ENCODE results near the gene PTPRD.

The PTPRD gene

GRCh38 chr9:8477450-8477849 is 2135.4 kb downstream of the PTPRD start:
- H3K4me3 ChIP-seq (ENCODE audit: low read length), result no peak overlapping the region
- TF ChIP-seq ZNF274 (IDR thresholded peaks at IDR 0.05; ENCODE audit: low read depth, low read length), result no peak

- H3K4me3 ChIP-seq (ENCODE audit: low read length), result no peak overlapping the region
- TF ChIP-seq ZNF274 (IDR thresholded peaks at IDR 0.05; ENCODE audit: low read depth, low read length), result no peak
Observed at GRCh38 chr9:8474937-8475336, 2137.9 kb downstream of the PTPRD start.

GRCh38 chr9:8473244-8474020 is 2139.4 kb downstream of the PTPRD start:
- TF ChIP-seq ZNF274 (IDR thresholded peaks at IDR 0.05; ENCODE audit: low read depth, low read length), result no peak

GRCh38 chr9:8468045-8468637 is 2144.7 kb downstream of the PTPRD start:
- H3K4me3 ChIP-seq (ENCODE audit: low read length), result no peak overlapping the region
- TF ChIP-seq ZNF274 (IDR thresholded peaks at IDR 0.05; ENCODE audit: low read depth, low read length), result no peak

More at GRCh38 chr9:8473244-8474020, 2139.4 kb downstream of the PTPRD start:
- no peak overlapping the region for H3K4me3 ChIP-seq (ENCODE audit: low read length)

GRCh38 chr9:8457816-8458215 is 2155.0 kb downstream of the PTPRD start:
- H3K4me3 ChIP-seq (ENCODE audit: low read length), result no peak overlapping the region
- TF ChIP-seq ZNF274 (IDR thresholded peaks at IDR 0.05; ENCODE audit: low read depth, low read length), result no peak

GRCh38 chr9:8457055-8457454 is 2155.7 kb downstream of the PTPRD start:
- no peak overlapping the region for H3K4me3 ChIP-seq (ENCODE audit: low read length)
- no peak for TF ChIP-seq ZNF274 (IDR thresholded peaks at IDR 0.05; ENCODE audit: low read depth, low read length)

- no peak for TF ChIP-seq ZNF274 (IDR thresholded peaks at IDR 0.05; ENCODE audit: low read depth, low read length)
- no peak overlapping the region for H3K4me3 ChIP-seq (ENCODE audit: low read length)
Observed at GRCh38 chr9:8456344-8456743, 2156.5 kb downstream of the PTPRD start.

GRCh38 chr9:8450810-8451545 is 2161.8 kb downstream of the PTPRD start:
- TF ChIP-seq ZNF274 (IDR thresholded peaks at IDR 0.05; ENCODE audit: low read depth, low read length), result no peak
- H3K4me3 ChIP-seq (ENCODE audit: low read length), result no peak overlapping the region

GRCh38 chr9:8448226-8448625 is 2164.6 kb downstream of the PTPRD start:
- TF ChIP-seq ZNF274 (IDR thresholded peaks at IDR 0.05; ENCODE audit: low read depth, low read length), result no peak
- H3K4me3 ChIP-seq (ENCODE audit: low read length), result no peak overlapping the region

- no peak for TF ChIP-seq ZNF274 (IDR thresholded peaks at IDR 0.05; ENCODE audit: low read depth, low read length)
- H3K4me3 ChIP-seq (ENCODE audit: low read length), result no peak overlapping the region
Observed at GRCh38 chr9:8447601-8448000, 2165.2 kb downstream of the PTPRD start.

- no peak for TF ChIP-seq ZNF274 (IDR thresholded peaks at IDR 0.05; ENCODE audit: low read depth, low read length)
- no peak overlapping the region for H3K4me3 ChIP-seq (ENCODE audit: low read length)
Observed at GRCh38 chr9:8437876-8438275, 2174.9 kb downstream of the PTPRD start.

GRCh38 chr9:8437259-8437658 is 2175.5 kb downstream of the PTPRD start:
- TF ChIP-seq ZNF274 (IDR thresholded peaks at IDR 0.05; ENCODE audit: low read depth, low read length), result no peak

GRCh38 chr9:8436786-8437185 is 2176.0 kb downstream of the PTPRD start:
- no peak overlapping the region for H3K4me3 ChIP-seq (ENCODE audit: low read length)
- TF ChIP-seq ZNF274 (IDR thresholded peaks at IDR 0.05; ENCODE audit: low read depth, low read length), result no peak

More at GRCh38 chr9:8437259-8437658, 2175.5 kb downstream of the PTPRD start:
- no peak overlapping the region for H3K4me3 ChIP-seq (ENCODE audit: low read length)

GRCh38 chr9:8434621-8435020 is 2178.2 kb downstream of the PTPRD start:
- H3K4me3 ChIP-seq (ENCODE audit: low read length), result no peak overlapping the region
- no peak for TF ChIP-seq ZNF274 (IDR thresholded peaks at IDR 0.05; ENCODE audit: low read depth, low read length)

GRCh38 chr9:8432224-8432623 is 2180.6 kb downstream of the PTPRD start:
- TF ChIP-seq ZNF274 (IDR thresholded peaks at IDR 0.05; ENCODE audit: low read depth, low read length), result no peak

More at GRCh38 chr9:8432224-8432623, 2180.6 kb downstream of the PTPRD start:
- H3K4me3 ChIP-seq (ENCODE audit: low read length), result no peak overlapping the region

Measured in GM08714 (cell line).